Keratinocyte (primary cell): Measurements from ENCODE around the gene ICAM4. TPM values are rescaled to one million over a fixed set of nuclear protein-coding genes. Genes with fewer than 3 reads are reported as not detected.

ENCODE experiments used
- DNase-seq: peaks from one replicate; pipeline ENCODE4 v3.0.0-alpha.2; 2011; ENCODE audit warnings: low read depth, missing footprints, low spot score
- FAIRE-seq: peaks from 2 replicates; lab custom pipeline; 2011; peaks lifted over from hg19 to GRCh38; lab: Jason Lieb, UNC
- H2AFZ ChIP-seq: 2 replicates; pipeline ENCODE4 v1.6.0; 2012; ENCODE audit warnings: low read length, control low read depth, inconsistent platforms; ENCODE audit not compliant: control insufficient read depth
- H3K27ac ChIP-seq: 2 replicates; pipeline ENCODE4 v1.5.1; 2011; ENCODE audit warnings: low read length; ENCODE audit not compliant: control insufficient read depth, insufficient read depth
- H3K27me3 ChIP-seq: 3 replicates; pipeline ENCODE4 v1.6.0; 2011; ENCODE audit warnings: low read length; ENCODE audit not compliant: control insufficient read depth, insufficient read depth; ENCODE audit errors: extremely low read depth
- H3K36me3 ChIP-seq, 2 experiments: 2 replicates in 1 of 2; 3 replicates in 1 of 2; pipeline ENCODE4 v1.5.1; 2011; ENCODE audit warnings: low read length in 2 of 2, mild to moderate bottlenecking in 1 of 2; ENCODE audit not compliant: control insufficient read depth in 2 of 2, insufficient read depth in 2 of 2; ENCODE audit errors: extremely low read depth in 1 of 2
- H3K4me1 ChIP-seq: 3 replicates; pipeline ENCODE4 v1.5.1; 2011; ENCODE audit warnings: low read length; ENCODE audit not compliant: control insufficient read depth, insufficient read depth; ENCODE audit errors: extremely low read depth
- H3K4me2 ChIP-seq: 3 replicates; pipeline ENCODE4 v1.6.0; 2011; ENCODE audit warnings: low read depth, low read length; ENCODE audit not compliant: control insufficient read depth, insufficient read depth; ENCODE audit errors: extremely low read depth
- H3K4me3 ChIP-seq, 3 experiments: fragments of 200-600 bp in 1 of 3; sonication (generic) in 1 of 3; 2 replicates in 2 of 3; 3 replicates in 1 of 3; pipeline ENCODE4 v1.5.1; 2011 to 2016; ENCODE audit warnings: low read length in 3 of 3, mild to moderate bottlenecking in 3 of 3, control low read depth in 2 of 3, inconsistent platforms in 1 of 3, low read depth in 1 of 3, mixed read lengths in 1 of 3, mixed run types in 1 of 3, moderate library complexity in 1 of 3; ENCODE audit not compliant: control insufficient read depth in 2 of 3, insufficient read depth in 2 of 3; ENCODE audit errors: extremely low read depth in 1 of 3
- H3K79me2 ChIP-seq: 2 replicates; pipeline ENCODE4 v1.6.0; 2012; ENCODE audit warnings: low read length; ENCODE audit not compliant: control insufficient read depth, insufficient read depth
- H3K9ac ChIP-seq: 3 replicates; pipeline ENCODE4 v1.6.0; 2011; ENCODE audit warnings: low read length; ENCODE audit not compliant: control insufficient read depth, insufficient read depth; ENCODE audit errors: extremely low read depth
- H3K9me1 ChIP-seq: 3 replicates; pipeline ENCODE4 v1.6.0; 2011; ENCODE audit warnings: low read length; ENCODE audit not compliant: control insufficient read depth, insufficient read depth; ENCODE audit errors: extremely low read depth
- H3K9me3 ChIP-seq: 2 replicates; pipeline ENCODE4 v1.5.1; 2012; ENCODE audit warnings: low read depth, low read length; ENCODE audit not compliant: control insufficient read depth
- H4K20me1 ChIP-seq: 3 replicates; pipeline ENCODE4 v1.6.0; 2011; ENCODE audit warnings: low read length; ENCODE audit not compliant: control insufficient read depth, insufficient read depth; ENCODE audit errors: extremely low read depth
- CTCF ChIP-seq, 3 experiments: IDR thresholded peaks in 1 of 3; conservative IDR thresholded peaks in 1 of 3; optimal IDR thresholded peaks in 1 of 3; 2 replicates in 2 of 3; 3 replicates in 1 of 3; pipeline versions ENCODE3 to v1.5.1; 2011; ENCODE audit warnings: low read length in 3 of 3, mild to moderate bottlenecking in 3 of 3, moderate library complexity in 2 of 3, control low read depth in 1 of 3, inconsistent platforms in 1 of 3; ENCODE audit not compliant: insufficient read depth in 2 of 3; ENCODE audit errors: extremely low read depth in 1 of 3
- EZH2 ChIP-seq: IDR thresholded peaks from one replicate; pipeline ENCODE4 v1.6.1; 2012; ENCODE audit warnings: inconsistent platforms, mild to moderate bottlenecking, low read length, moderate library complexity
- dilution Hi-C: fragments of 300-500 bp; cut with MboI; formaldehyde crosslinking; loops from one replicate; pipeline ENCODE4 v1.7.0; 2020; ENCODE audit warnings: low sequenced_read_pairs; ENCODE audit not compliant: extremely low pct_ligation_motif_present
- polyA plus RNA-seq, 5 experiments: library from polyadenylated mRNA; depleted of rRNA in 3 of 5; stranded (reverse) in 3 of 5; stranded (forward) in 1 of 5; unstranded in 1 of 5; fragments of >200 nt; gene quantifications; 1 replicate in 1 of 5; 2 replicates in 3 of 5; 3 replicates in 1 of 5; pipeline versions ENCODE4 v1.2.1 to v1.2.3, GENCODE V29; 2011 to 2012; ENCODE audit warnings: missing spikeins in 2 of 5, low read depth in 1 of 5, low replicate concordance in 1 of 5

Gene ICAM4
- polyA plus RNA-seq, 1 donor (not counting 4 experiments of a cell fraction or from before 2014, with no cell fraction given) = 0.25 TPM

- H3K4me2 ChIP-seq = no peak overlapping the region
- H3K36me3 ChIP-seq = no peaks in the 10 kb centered on the region
- DNase-seq (no peak), FAIRE-seq (no peak)
- H3K9me3 ChIP-seq = no peaks in the 10 kb centered on the region
- H3K79me2 ChIP-seq = no peaks in the 10 kb centered on the region
- dilution Hi-C loops = no loop called here
- H3K9me1 ChIP-seq = no peaks in the 10 kb centered on the region
- TF ChIP-seq CTCF (optimal IDR thresholded peaks at IDR 0.05 in 1 of 3, IDR thresholded peaks at IDR 0.05 in 1 of 3, conservative IDR thresholded peaks at IDR 0.05 in 1 of 3; ENCODE audit: extremely low read depth in 1 of 3, insufficient read depth in 2 of 3, low read length in 3 of 3) = no peak
- H3K9ac ChIP-seq = no peak overlapping the region
- H3K27ac ChIP-seq = no peak overlapping the region
- no peak overlapping the region for H2AFZ ChIP-seq
- no peak overlapping the region for H3K4me3 ChIP-seq
- no peaks in the 10 kb centered on the region for H3K27me3 ChIP-seq
- H3K4me1 ChIP-seq = peaks cover 3% of the 10 kb centered on the region
- H4K20me1 ChIP-seq = no peaks in the 10 kb centered on the region
Measured at GRCh38 chr19:10243606-10244005, 43.1 kb upstream of the ICAM4 start.

- TF ChIP-seq EZH2 = no peak
- no peak for TF ChIP-seq CTCF (optimal IDR thresholded peaks at IDR 0.05 in 1 of 3, IDR thresholded peaks at IDR 0.05 in 1 of 3, conservative IDR thresholded peaks at IDR 0.05 in 1 of 3; ENCODE audit: extremely low read depth in 1 of 3, insufficient read depth in 2 of 3, low read length in 3 of 3)
- H4K20me1 ChIP-seq = no peaks in the 10 kb centered on the region
- no peaks in the 10 kb centered on the region for H3K36me3 ChIP-seq
- no peaks in the 10 kb centered on the region for H3K9me3 ChIP-seq
- H3K4me3 ChIP-seq = no peak overlapping the region
- no peak overlapping the region for H3K27ac ChIP-seq
- dilution Hi-C loops = no loop called here
- H3K27me3 ChIP-seq = no peaks in the 10 kb centered on the region
- no peak overlapping the region for H2AFZ ChIP-seq
- no peaks in the 10 kb centered on the region for H3K79me2 ChIP-seq
- DNase-seq = no peak
- no peak for FAIRE-seq
- no peaks in the 10 kb centered on the region for H3K9me1 ChIP-seq
- H3K9ac ChIP-seq = no peak overlapping the region
- H3K4me1 ChIP-seq = peaks cover 7% of the 10 kb centered on the region
- no peak overlapping the region for H3K4me2 ChIP-seq
Measured at GRCh38 chr19:10245189-10245939, 41.4 kb upstream of the ICAM4 start.
